Lower leg skin (tissue), 4 donors: Measurements from ENCODE around the gene PGLYRP1. TPM values are rescaled to one million over a fixed set of nuclear protein-coding genes. Genes with fewer than 3 reads are reported as not detected.
A peak's percentile ranks its signal among the peaks of the same experiment; 100 is the strongest.

Experiments
- DNase-seq, 2 donors: peaks; one replicate each; pipeline ENCODE4 v3.0.0-alpha.2; 2019; ENCODE audit warnings: low spot score in 2 of 2
- H3K4me3 ChIP-seq: fragments of 200-600 bp; sonication (generic); 2 replicates; pipeline ENCODE4 v1.5.1; 2017; ENCODE audit warnings: mild to moderate bottlenecking, low read depth; ENCODE audit not compliant: poor library complexity, severe bottlenecking
- POLR2A ChIP-seq, 2 donors: fragments of 450-650 bp; IDR thresholded peaks; one replicate each; pipeline ENCODE4 v1.6.1; 2016 to 2017; ENCODE audit warnings: antibody characterized with exemption in 2 of 2, mild to moderate bottlenecking in 1 of 2, moderate library complexity in 1 of 2
- WGBS, 2 donors: methylation state at CpG; one replicate each; pipeline ENCODE4 v1.1.5; 2018; 5-methylcytosine and 5-hydroxymethylcytosine counted together
- intact Hi-C: fragments of 100-400 bp; cut with DNase I; formaldehyde crosslinking; loops from one replicate; pipeline ENCODE4 v1.15.0; 2023; ENCODE audit warnings: low total_unique reads
- total RNA-seq, 4 donors: library from RNA; depleted of rRNA; stranded (reverse); fragments of >200 nt; gene quantifications; one replicate each; pipeline ENCODE4 v1.1.0, GENCODE V29; 2016
- TF ChIP-seq, protein P1 (sequence below), 3 donors: fragments of 450-650 bp; IDR thresholded peaks; one replicate each; pipeline ENCODE4 v1.5.1; 2016; ENCODE audit warnings: antibody characterized with exemption in 3 of 3, mild to moderate bottlenecking in 3 of 3, moderate library complexity in 2 of 3

The PGLYRP1 gene
- total RNA-seq, 4 donors from 2014 or later, result not detected

DNA sequence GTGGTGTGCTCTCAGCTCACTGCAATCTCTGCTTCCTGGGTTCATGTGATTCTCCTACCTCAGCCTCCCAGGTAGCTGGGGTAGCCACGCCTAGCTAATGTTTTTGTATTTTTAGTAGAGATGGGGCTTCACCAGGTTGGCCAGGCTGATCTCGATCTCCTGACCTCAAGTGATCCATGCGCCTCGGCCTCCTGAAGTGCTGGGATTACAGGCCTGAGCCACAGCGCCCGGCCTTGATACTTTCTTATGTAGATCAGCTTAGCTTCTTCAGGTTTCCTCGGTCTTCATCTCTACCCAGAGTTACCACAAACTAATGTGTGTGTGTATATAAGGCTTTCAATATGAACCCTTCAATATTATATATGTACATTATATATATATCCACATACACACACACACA is 37.5 kb downstream of the PGLYRP1 start:
- no peak for DNase-seq
- intact Hi-C loops, result no loop called here

GRCh38 chr19:45981350-45981749 is 41.5 kb downstream of the PGLYRP1 start:
- WGBS, 2 donors, result 40 to 61% methylated on average over 2 of the region's 2 CpGs
- H3K4me3 ChIP-seq, result no peak overlapping the region
- DNase-seq, result no peak
- TF ChIP-seq POLR2A (IDR thresholded peaks at IDR 0.05), result no peak
- intact Hi-C loops, result no loop called here

More for the DNA sequence above, 37.5 kb downstream of the PGLYRP1 start:
- H3K4me3 ChIP-seq, result no peak overlapping the region
- TF ChIP-seq, protein P1, sequence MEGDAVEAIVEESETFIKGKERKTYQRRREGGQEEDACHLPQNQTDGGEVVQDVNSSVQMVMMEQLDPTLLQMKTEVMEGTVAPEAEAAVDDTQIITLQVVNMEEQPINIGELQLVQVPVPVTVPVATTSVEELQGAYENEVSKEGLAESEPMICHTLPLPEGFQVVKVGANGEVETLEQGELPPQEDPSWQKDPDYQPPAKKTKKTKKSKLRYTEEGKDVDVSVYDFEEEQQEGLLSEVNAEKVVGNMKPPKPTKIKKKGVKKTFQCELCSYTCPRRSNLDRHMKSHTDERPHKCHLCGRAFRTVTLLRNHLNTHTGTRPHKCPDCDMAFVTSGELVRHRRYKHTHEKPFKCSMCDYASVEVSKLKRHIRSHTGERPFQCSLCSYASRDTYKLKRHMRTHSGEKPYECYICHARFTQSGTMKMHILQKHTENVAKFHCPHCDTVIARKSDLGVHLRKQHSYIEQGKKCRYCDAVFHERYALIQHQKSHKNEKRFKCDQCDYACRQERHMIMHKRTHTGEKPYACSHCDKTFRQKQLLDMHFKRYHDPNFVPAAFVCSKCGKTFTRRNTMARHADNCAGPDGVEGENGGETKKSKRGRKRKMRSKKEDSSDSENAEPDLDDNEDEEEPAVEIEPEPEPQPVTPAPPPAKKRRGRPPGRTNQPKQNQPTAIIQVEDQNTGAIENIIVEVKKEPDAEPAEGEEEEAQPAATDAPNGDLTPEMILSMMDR (IDR thresholded peaks at IDR 0.05), result no peak
- TF ChIP-seq POLR2A (IDR thresholded peaks at IDR 0.05), result no peak
- 77 to 82% methylated on average over 7 of the region's 7 CpGs for WGBS, 2 donors

DNA sequence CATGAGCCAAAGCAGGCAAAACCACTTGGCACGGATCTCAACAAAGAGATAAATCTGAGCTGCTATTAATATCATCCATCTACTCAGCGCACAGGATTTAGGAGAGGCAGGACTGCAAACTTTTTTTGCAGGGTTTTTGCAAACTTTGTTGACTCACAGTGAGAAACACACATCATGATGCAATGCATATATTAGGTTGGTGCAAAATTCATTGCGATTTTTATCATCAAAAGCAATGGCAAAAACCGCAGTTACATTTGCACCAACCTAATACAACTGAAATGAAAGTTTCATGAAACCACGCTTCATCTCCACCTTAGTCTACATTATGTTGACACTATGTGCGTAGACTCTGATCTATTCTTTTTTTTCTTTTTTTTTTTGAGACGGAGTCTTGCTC is 44.7 kb downstream of the PGLYRP1 start:
- intact Hi-C loops, result no loop called here
- WGBS, 2 donors, result 77 to 79% methylated on average over 7 of the region's 7 CpGs
- TF ChIP-seq, protein P1 (IDR thresholded peaks at IDR 0.05), result no peak
- TF ChIP-seq POLR2A (IDR thresholded peaks at IDR 0.05), result no peak
- no peak for DNase-seq
- no peak overlapping the region for H3K4me3 ChIP-seq

GRCh38 chr19:45976178-45976577 is 46.7 kb downstream of the PGLYRP1 start:
- H3K4me3 ChIP-seq, result no peak overlapping the region
- intact Hi-C loops, result no loop called here
- TF ChIP-seq, protein P1 (IDR thresholded peaks at IDR 0.05), result no peak
- TF ChIP-seq POLR2A (IDR thresholded peaks at IDR 0.05), result no peak
- no peak for DNase-seq
- WGBS, 2 donors, result 44 to 50% methylated on average over 14 of the region's 14 CpGs

DNA sequence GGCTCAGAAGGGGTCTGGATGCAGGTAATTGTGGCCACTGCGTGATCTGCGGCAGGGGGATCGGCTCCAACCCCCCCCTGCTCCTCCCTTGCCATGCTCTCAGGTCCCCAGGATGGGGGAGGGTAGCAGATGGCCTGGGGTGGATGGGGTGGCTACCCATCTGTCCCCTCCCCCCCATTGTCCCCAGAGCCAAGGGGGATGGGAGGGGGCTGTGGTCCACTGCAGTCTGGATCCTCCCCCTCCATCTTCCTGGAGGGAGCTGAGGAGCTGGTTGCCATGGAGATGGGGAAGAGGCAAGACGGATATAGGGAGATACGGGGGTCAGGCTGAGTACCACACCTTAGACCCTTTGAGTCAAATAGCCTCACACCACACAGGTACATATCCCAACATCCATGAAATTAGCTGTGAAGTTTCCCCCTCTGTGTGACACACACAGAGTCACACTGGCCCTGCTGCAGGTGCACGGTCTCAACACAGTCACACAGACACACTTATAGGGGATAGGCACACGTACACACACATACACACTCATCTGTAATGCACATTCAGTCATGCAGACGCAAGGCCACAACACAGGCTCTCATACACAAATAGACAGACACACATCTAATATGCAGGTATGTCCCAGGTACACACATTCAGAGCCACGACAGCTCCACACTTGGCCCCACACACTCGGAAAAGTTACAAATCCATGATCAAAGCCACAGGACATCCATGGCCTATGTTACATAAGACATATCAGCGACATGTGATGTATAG is 47.4 kb downstream of the PGLYRP1 start:
- 70 to 79% methylated on average over 11 of the region's 11 CpGs for WGBS, 2 donors
- no peak overlapping the region for H3K4me3 ChIP-seq
- no peak for DNase-seq
- TF ChIP-seq, protein P1 (IDR thresholded peaks at IDR 0.05), result no peak
- TF ChIP-seq POLR2A (IDR thresholded peaks at IDR 0.05), result no peak
- intact Hi-C loops, result no loop called here

- intact Hi-C loops, result no loop called here
- TF ChIP-seq POLR2A (IDR thresholded peaks at IDR 0.05), result no peak
- TF ChIP-seq, protein P1 (IDR thresholded peaks at IDR 0.05), result no peak
- no peak within 1 kb of the TSS for H3K4me3 ChIP-seq
- WGBS, 2 donors, result 6 to 7% methylated on average over 30 to 50 of the region's 58 CpGs
- peak in 1 of 2 donors; percentile 90 for DNase-seq
These were observed 49.1 kb downstream of the PGLYRP1 start, which contains the start of gene NOVA2 for GRCh38 chr19:45973553-45974338. TSS of gene NOVA2 (minus strand) at chr19:45973865. CDS start at chr19:45973351, 514 bp downstream.
